AG08395 (cell line): ENCODE results near the gene TVP23C.
A peak's percentile ranks its signal among the peaks of the same experiment; 100 is the strongest.

Source experiments
- DNase-seq: peaks from one replicate; pipeline ENCODE4 v3.0.0; 2012; ENCODE audit warnings: mixed read lengths, low spot score

TVP23C gene

GRCh38 chr17:15496735-15497670 lies 66.3 kb downstream of the TVP23C start:
- no peak for DNase-seq

DNA sequence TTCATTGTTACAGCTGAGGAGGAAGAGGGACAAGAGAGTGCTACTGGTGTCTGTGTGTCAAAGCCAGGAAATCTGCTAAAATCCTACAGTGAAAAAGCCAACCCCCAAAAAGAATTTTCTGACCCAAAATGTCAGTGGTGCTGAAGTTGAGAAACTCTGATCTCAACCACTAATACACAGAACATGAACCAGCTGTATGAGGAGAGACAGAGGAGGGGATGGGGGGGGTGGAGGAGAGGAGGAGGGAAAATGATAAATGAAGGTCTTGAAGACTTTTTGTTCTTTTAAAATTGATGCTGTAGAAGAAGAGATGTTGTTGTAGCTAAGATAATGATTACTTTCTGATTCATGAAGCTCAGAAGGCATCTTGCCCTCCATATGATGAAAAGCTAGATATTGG lies 68.5 kb downstream of the TVP23C start:
- DNase-seq = no peak

- no peak for DNase-seq
Observed at GRCh38 chr17:15493693-15494035, 69.6 kb downstream of the TVP23C start.

GRCh38 chr17:15492791-15493692 lies 70.2 kb downstream of the TVP23C start:
- DNase-seq = no peak

- DNase-seq = no peak
Observed at GRCh38 chr17:15492186-15492585, 71.1 kb downstream of the TVP23C start.

- peak; percentile 91 for DNase-seq
Observed at GRCh38 chr17:15490634-15491261, 72.5 kb downstream of the TVP23C start.

GRCh38 chr17:15488557-15488956 lies 74.7 kb downstream of the TVP23C start:
- no peak for DNase-seq

GRCh38 chr17:15485045-15485444 lies 78.2 kb downstream of the TVP23C start:
- DNase-seq = no peak

DNA sequence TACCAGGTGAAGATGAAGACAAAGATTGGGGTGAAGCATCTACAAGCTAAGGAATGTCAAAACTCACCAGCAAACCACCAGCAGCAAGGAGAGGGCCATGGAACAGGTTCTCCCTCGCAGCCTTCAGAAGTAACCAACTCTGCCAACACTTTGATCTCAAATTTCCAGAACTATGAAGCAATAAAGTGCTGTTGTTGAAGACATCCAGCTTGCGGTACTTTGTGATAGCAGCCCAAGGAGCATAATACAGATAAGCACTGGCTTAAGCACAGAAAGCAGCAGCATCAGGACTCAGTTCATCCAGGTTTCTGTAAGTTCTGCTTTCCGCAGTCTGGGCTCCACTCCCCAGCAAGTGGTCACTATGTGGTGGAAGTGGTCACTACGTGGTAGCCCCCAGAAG lies 79.9 kb downstream of the TVP23C start:
- no peak for DNase-seq

DNA sequence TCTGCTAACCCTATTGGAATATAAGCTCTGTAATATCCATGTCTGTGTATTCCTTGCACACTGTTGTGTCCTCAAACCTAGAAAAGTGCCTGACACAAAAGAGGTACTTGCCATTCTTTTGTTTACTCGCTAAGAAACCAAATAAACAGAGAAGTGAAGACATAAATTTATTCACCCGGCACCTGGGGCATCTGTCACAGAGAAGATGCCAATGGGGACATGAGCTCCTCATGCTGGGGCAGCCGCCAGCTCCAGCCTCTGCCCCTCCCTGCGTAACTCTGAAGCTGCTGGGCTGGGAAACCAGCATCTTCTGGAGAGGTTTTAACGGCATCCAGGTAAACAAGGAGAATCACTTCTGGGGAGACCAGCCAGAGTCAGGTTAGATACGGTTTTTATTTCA lies 80.8 kb downstream of the TVP23C start:
- DNase-seq = no peak

DNA sequence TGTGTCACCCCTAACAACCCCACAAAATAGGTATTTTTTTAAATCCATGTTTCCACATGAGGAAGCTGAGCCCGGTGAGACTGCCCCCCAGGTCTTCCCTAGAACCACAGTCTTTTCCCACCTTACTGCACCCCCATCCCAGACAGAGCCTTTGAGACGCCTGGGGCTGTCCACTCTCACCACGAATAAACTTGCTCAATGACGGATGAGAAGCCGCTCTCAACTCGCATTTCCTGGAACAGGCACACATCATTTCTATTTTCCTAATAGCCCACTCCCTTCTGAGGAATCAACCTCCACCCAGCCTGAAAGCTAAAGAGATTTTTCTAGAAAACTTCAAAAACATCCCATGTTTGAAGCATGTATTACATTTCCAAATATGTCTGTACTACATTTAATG lies 81.8 kb downstream of the TVP23C start:
- no peak for DNase-seq

DNA sequence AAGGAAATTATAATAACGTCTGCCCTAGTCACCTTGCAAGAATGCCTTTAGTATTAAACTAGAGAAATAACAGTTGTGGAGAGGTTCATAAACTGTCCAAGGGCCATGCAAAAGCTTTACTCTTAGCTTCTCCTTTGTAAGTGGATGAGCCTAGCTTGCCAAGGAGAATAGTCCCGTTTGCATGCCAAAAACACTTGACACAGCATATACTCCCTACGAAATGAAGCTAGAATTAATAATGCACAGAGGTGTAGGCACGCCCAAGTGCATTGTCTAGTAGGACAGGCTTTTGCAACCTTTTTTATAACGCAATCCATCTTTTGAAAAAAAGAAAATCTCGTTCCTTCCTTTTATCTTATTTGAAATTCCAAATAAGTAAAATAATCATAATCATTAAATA lies 83.1 kb downstream of the TVP23C start:
- DNase-seq = no peak

DNA sequence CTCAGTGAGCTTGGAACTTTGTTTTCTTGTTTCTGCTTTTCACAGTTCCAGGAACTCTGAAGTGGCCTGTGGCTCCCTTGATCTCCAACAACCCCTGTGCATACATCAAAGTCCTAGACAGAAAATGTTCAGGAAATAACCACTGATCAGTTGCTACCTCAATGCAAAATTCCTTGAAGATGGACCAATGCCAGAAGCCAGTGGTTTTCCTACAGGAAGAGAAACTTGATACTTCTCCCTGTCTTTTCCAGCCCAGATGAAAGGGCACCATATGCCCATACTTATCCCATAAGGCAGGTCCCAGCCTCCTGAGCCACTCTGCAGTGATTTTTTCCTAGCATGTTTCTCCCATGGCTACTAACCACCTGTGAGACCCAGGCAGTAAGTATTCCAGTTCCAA lies 83.6 kb downstream of the TVP23C start:
- DNase-seq = no peak

DNA sequence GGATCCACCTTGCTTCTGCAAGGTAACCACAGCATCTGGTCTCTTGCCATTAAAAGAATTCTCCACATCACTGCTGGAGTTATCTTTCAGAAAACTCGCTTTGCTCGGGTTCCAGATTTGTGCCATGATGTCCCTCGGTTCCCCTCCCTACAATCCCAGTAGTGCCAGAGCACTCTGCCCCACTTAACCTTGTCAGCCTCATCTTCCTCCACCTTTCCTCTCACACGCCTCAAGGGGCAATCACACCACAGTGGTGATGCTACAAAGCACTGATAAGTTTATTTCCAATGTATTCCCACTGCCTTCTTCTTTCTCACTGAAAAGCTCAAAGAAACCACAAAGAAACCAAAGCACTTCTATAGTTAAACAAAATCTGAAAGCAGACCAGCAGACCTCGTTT lies 84.4 kb downstream of the TVP23C start:
- no peak for DNase-seq

GRCh38 chr17:15475631-15476354 lies 87.5 kb downstream of the TVP23C start:
- DNase-seq = peak; percentile 76

DNA sequence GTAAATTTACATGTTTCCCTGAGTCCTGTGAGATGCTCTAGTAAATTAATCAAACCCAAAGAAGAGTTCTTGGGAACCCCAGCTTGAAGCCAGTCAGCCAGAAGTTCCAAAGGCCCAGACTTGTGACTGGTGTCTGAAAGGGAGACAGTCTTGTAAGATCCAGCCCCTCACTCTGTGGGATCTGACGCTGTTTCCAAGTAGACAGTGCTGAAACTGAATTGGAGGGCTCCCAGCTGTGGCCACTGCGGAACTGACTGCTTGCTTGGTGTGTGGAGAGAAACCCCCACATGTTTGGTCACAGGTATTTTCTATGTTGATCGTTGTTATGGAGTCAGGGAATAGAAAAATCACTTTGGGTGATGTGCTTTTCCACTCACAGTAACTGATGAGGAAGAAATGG lies 90.4 kb downstream of the TVP23C start:
- no peak for DNase-seq

DNA sequence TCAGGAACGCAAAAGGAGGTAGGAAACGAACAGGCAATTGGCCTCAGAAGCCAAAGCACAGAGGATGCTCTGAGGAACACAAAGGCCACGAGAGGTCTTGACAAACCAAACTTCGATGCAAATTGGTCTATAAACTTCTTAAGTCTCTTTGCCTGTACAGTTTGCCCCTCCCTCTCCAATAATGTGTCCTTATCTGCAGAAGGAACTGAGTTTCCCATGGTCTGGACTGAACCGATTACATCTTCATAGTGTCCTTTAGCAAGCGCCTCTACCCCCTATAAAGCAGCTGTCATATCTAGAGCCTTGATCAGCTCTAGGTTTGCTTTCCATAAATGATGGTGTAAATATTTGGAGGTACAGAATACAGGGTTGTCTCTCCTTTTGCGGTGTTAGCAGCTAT lies 92.7 kb downstream of the TVP23C start:
- DNase-seq = no peak

DNA sequence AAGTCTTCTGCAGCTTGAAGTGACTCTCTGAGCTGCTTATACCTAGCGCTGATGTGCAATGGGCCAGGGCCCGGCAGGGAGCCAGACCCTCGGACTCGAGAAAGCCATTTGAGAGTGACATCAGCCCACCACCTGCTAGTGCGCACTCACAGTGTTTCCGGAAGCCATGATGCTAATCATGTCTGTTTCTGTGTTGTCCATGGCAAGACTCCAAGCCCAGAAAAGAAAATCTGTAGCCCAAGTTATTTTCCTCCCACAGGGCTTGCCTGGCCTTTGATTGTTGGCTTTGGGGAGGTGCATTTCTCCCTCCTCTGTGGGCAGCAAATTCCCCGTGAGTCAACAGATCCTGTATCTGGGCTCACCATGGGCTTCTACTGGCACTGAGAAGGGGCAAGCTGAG lies 94.0 kb downstream of the TVP23C start:
- no peak for DNase-seq

GRCh38 chr17:15468126-15468525 lies 95.2 kb downstream of the TVP23C start:
- no peak for DNase-seq

- no peak for DNase-seq
Observed at GRCh38 chr17:15467592-15467991, 95.7 kb downstream of the TVP23C start, which contains the start of gene CDRT4. Gene CDRT4 (minus strand): TSS chr17:15467621. CDS start chr17:15440238, 27,383 bp downstream.

- DNase-seq = no peak
Observed at GRCh38 chr17:15466131-15466530, 97.2 kb downstream of the TVP23C start.
